Small intestine (tissue), 7 donors: ENCODE data around the gene ITPR2. TPM values are rescaled to one million over a fixed set of nuclear protein-coding genes. Genes with fewer than 3 reads are reported as not detected.
A peak's percentile ranks its signal among the peaks of the same experiment; 100 is the strongest.

Experiments
- DNase-seq, 2 donors: peaks; one replicate each; pipeline versions ENCODE4 v3.0.0 to v3.0.0-alpha.2; 2013
- FAIRE-seq: peaks from 2 replicates; lab custom pipeline; 2012; peaks lifted over from hg19 to GRCh38; lab: Jason Lieb, UNC
- H3K27ac ChIP-seq, 3 donors: one replicate each; pipeline ENCODE4 v1.5.1; 2013; ENCODE audit warnings: low read length in 2 of 3, mild to moderate bottlenecking in 2 of 3, control low read depth in 1 of 3, inconsistent platforms in 1 of 3, low read depth in 1 of 3, moderate library complexity in 1 of 3
- H3K27me3 ChIP-seq, 3 donors: one replicate each; pipeline ENCODE4 v1.6.1; 2013; ENCODE audit warnings: low read length in 3 of 3, inconsistent platforms in 1 of 3; ENCODE audit not compliant: control insufficient read depth in 3 of 3, insufficient read depth in 3 of 3
- H3K36me3 ChIP-seq, 3 donors: one replicate each; pipeline ENCODE4 v1.6.1; 2013; ENCODE audit warnings: low read length in 3 of 3, inconsistent platforms in 1 of 3, low read depth in 1 of 3, mild to moderate bottlenecking in 1 of 3, moderate library complexity in 1 of 3; ENCODE audit not compliant: control insufficient read depth in 3 of 3, insufficient read depth in 2 of 3
- H3K4me1 ChIP-seq, 3 donors: one replicate each; pipeline ENCODE4 v1.6.1; 2013; ENCODE audit warnings: low read length in 2 of 3, inconsistent platforms in 1 of 3, low read depth in 1 of 3, mild to moderate bottlenecking in 1 of 3, moderate library complexity in 1 of 3; ENCODE audit not compliant: control insufficient read depth in 3 of 3, insufficient read depth in 2 of 3
- H3K4me3 ChIP-seq, 3 donors: one replicate each; pipeline ENCODE4 v1.5.1; 2013; ENCODE audit warnings: low read length in 3 of 3, control low read depth in 1 of 3, inconsistent platforms in 1 of 3, low read depth in 1 of 3, mild to moderate bottlenecking in 1 of 3, moderate library complexity in 1 of 3
- H3K9me3 ChIP-seq, 2 donors: one replicate each; pipeline ENCODE4 v1.6.1; 2013; ENCODE audit warnings: low read depth in 1 of 2, low read length in 1 of 2; ENCODE audit not compliant: control insufficient read depth in 2 of 2, insufficient read depth in 1 of 2
- WGBS, 3 donors: extraction: QIAGEN DNeasy Blood & Tissue Kit; methylation state at CpG; one replicate each; pipeline ENCODE4 v1.1.7; 2013; 5-methylcytosine and 5-hydroxymethylcytosine counted together
- polyA plus RNA-seq, 4 donors: library from polyadenylated mRNA; stranded (reverse) in 3 of 4; unstranded in 1 of 4; fragments of 200-250 nt in 3 of 4; fragments of 120-200 nt in 1 of 4; gene quantifications; one replicate each; pipeline versions ENCODE4 v1.2.1 to v1.2.3, GENCODE V29; 2013
- donor health status: healthy with polysubstance abuse.
- donor health status: control.
- donor health status: control.
- donor health status: Bipolar disorder and iron deficiency.
- donor health status: healthy.

The ITPR2 gene
- polyA plus RNA-seq, 4 donors: 2.2 to 9.2 (median 4.4) TPM

- Histone ChIP-seq H3K36me3 (peaks cover 0 to 7% (median 0%) of the 10 kb centered on the region in 3 donors), H3K4me3 (no peak overlapping the region), H3K27me3 (no peaks in the 10 kb centered on the region), H3K27ac (no peak overlapping the region), H3K9me3 (no peaks in the 10 kb centered on the region), H3K4me1 (no peaks in the 10 kb centered on the region)
- no peak for FAIRE-seq
- DNase-seq: no peak
- WGBS, 3 donors: 90 to 97% (median 96%) methylated on average over 6 of the region's 6 CpGs
Measured at GRCh38 chr12:26469421-26470180, 363.4 kb downstream of the ITPR2 start.

DNA sequence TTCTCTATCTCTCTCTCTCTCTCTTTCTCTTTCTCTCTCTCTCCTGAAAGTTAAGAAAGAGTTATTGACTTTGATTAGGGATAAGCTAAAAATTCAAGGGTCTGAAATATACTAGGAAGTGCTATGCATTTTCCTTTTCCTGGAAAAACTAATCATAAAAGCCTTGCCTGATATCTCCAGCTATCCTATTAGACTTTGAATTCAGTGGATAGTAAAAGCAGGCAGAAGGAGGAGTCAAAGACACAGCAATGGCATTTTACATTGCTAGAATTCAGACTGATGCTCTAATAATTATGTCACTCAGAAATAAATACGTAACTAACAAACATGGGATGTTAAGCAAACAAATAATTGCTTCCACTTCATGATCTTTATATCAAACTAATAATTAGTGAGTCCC, 365.6 kb downstream of the ITPR2 start:
- Histone ChIP-seq H3K27ac (no peak overlapping the region), H3K36me3 (peaks cover 0 to 5% (median 3%) of the 10 kb centered on the region in 3 donors), H3K4me1 (no peaks in the 10 kb centered on the region), H3K27me3 (no peaks in the 10 kb centered on the region), H3K4me3 (no peak overlapping the region), H3K9me3 (no peaks in the 10 kb centered on the region)
- FAIRE-seq: no peak
- DNase-seq: peak in 1 of 2 donors; percentile 51
- WGBS, 3 donors: 60 to 82% (median 71%) methylated on average over 1 of the region's 1 CpG

GRCh38 chr12:26466726-26467125, 366.3 kb downstream of the ITPR2 start:
- FAIRE-seq: no peak
- H3K9me3 ChIP-seq: no peaks in the 10 kb centered on the region
- no peaks in the 10 kb centered on the region for H3K27me3 ChIP-seq
- H3K4me3 ChIP-seq: no peak overlapping the region
- peaks cover 0 to 5% (median 3%) of the 10 kb centered on the region in 3 donors for H3K36me3 ChIP-seq
- 72 to 98% (median 97%) methylated on average over 2 of the region's 2 CpGs for whole genome bisulfite sequencing, 3 donors
- H3K27ac ChIP-seq: no peak overlapping the region
- no peak for DNase-seq
- H3K4me1 ChIP-seq: no peaks in the 10 kb centered on the region

DNA sequence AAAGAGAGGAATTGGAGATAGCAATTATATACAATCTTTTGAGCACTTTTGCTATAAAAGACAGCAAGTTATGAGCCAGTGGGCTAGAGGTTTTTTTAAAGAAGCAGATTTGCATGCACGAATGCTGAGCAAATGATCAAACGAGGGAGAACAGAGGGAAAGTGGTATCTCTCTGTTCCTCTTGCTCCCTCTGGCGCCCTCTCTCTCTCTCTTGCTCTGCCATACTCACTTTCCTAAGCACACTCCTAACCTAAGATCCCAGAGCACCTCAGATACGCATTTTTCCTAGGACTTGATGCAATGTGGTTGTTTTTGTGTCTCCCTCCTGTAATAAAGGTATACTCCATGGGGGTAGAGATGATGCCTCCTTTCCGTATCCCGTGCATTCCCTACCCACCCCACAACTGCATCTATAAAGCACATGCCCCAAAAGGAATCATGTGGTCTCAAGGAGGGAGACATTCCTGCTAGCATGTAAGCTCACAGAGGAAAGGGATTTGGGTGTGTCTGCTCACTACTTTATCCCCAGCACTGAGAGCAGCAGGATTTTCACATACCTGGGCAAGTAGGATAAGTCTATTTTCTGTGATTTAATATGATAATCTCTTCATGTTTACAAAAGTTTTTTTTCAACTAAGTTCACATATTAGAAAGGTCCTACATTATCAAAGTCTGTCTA, 367.4 kb downstream of the ITPR2 start:
- Histone ChIP-seq H3K36me3 (peaks cover 0 to 5% (median 3%) of the 10 kb centered on the region in 3 donors), H3K4me3 (no peak overlapping the region), H3K4me1 (no peaks in the 10 kb centered on the region), H3K27ac (no peak overlapping the region), H3K27me3 (no peaks in the 10 kb centered on the region), H3K9me3 (no peaks in the 10 kb centered on the region)
- no peak for DNase-seq
- 93 to 96% (median 93%) methylated on average over 6 of the region's 6 CpGs for WGBS, 3 donors
- FAIRE-seq: no peak

DNA sequence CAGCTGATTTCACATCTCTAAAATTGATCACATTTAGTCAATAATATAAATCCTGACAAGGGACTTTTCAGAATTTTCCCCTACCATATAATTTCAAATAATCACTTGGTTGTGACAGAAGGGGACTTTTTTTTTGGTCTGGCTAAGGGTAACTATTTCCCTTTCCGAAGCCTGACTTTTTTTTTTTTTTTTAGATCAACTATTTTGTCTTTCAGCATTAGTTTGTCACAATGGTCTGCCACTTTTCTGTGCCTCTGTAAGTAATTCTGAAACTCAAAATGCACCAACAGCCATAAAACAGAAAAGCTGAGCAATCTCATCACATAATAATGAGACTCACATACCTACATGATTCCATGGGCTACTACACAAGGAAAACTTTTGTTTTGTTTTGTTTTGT, 371.2 kb downstream of the ITPR2 start:
- no peak overlapping the region for H3K4me3 ChIP-seq
- no peaks in the 10 kb centered on the region for H3K27me3 ChIP-seq
- DNase-seq (no peak), FAIRE-seq (no peak)
- H3K27ac ChIP-seq: no peak overlapping the region
- WGBS, 3 donors: 81 to 90% (median 81%) methylated on average over 1 of the region's 1 CpG
- no peaks in the 10 kb centered on the region for H3K9me3 ChIP-seq
- no peaks in the 10 kb centered on the region for H3K4me1 ChIP-seq
- H3K36me3 ChIP-seq: peaks cover 0 to 11% (median 3%) of the 10 kb centered on the region in 3 donors

GRCh38 chr12:26460361-26460760, 372.6 kb downstream of the ITPR2 start:
- FAIRE-seq (no peak), DNase-seq (no peak)
- Histone ChIP-seq H3K4me1 (no peaks in the 10 kb centered on the region), H3K36me3 (peaks cover 0 to 11% (median 3%) of the 10 kb centered on the region in 3 donors), H3K27ac (no peak overlapping the region), H3K9me3 (no peaks in the 10 kb centered on the region), H3K27me3 (no peaks in the 10 kb centered on the region), H3K4me3 (no peak overlapping the region)
- 88 to 97% (median 92%) methylated on average over 6 of the region's 6 CpGs for WGBS, 3 donors

GRCh38 chr12:26455936-26456574, 376.9 kb downstream of the ITPR2 start:
- FAIRE-seq: no peak
- 39 to 63% (median 43%) methylated on average over 3 of the region's 3 CpGs for WGBS, 3 donors
- DNase-seq: no peak
- H3K4me3 ChIP-seq: no peak overlapping the region
- peaks cover 0 to 9% (median 0%) of the 10 kb centered on the region in 3 donors for H3K36me3 ChIP-seq
- H3K9me3 ChIP-seq: no peaks in the 10 kb centered on the region
- no peak overlapping the region for H3K27ac ChIP-seq
- H3K27me3 ChIP-seq: no peaks in the 10 kb centered on the region
- no peaks in the 10 kb centered on the region for H3K4me1 ChIP-seq

- peaks cover 0 to 11% (median 0%) of the 10 kb centered on the region in 3 donors for H3K36me3 ChIP-seq
- 90 to 92% (median 90%) methylated on average over 3 of the region's 3 CpGs for WGBS, 3 donors
- no peaks in the 10 kb centered on the region for H3K27me3 ChIP-seq
- DNase-seq: no peak
- no peaks in the 10 kb centered on the region for H3K9me3 ChIP-seq
- no peaks in the 10 kb centered on the region for H3K4me1 ChIP-seq
- no peak for FAIRE-seq
- H3K27ac ChIP-seq: no peak overlapping the region
- H3K4me3 ChIP-seq: no peak overlapping the region
Measured at GRCh38 chr12:26453246-26453645, 379.7 kb downstream of the ITPR2 start.
